GM18870 (cell line): ENCODE results near the gene IQSEC1.
A peak's percentile ranks its signal among the peaks of the same experiment; 100 is the strongest.

Source experiments
- ATAC-seq: cut with Tn5 transposase; IDR thresholded peaks from one replicate; pipeline ENCODE4 v1.9.1; 2021; ENCODE audit warnings: moderate library complexity; ENCODE audit not compliant: unreplicated experiment

Gene IQSEC1

GRCh38 chr3:12987602-12988001 is 85.6 kb downstream of the IQSEC1 start:
- no peak for ATAC-seq

- ATAC-seq: no peak
These were observed 86.2 kb downstream of the IQSEC1 start for GRCh38 chr3:12986986-12987385.

- no peak for ATAC-seq
These were observed 86.7 kb downstream of the IQSEC1 start for GRCh38 chr3:12986521-12986920.

- no peak for ATAC-seq
These were observed 87.2 kb downstream of the IQSEC1 start for GRCh38 chr3:12986031-12986430.

GRCh38 chr3:12985148-12985547 is 88.1 kb downstream of the IQSEC1 start:
- no peak for ATAC-seq

- no peak for ATAC-seq
These were observed 89.0 kb downstream of the IQSEC1 start for GRCh38 chr3:12984023-12984823.

GRCh38 chr3:12983319-12983718 is 89.9 kb downstream of the IQSEC1 start:
- no peak for ATAC-seq

- ATAC-seq: peak; percentile 45
These were observed 90.6 kb downstream of the IQSEC1 start for GRCh38 chr3:12982619-12983101.

GRCh38 chr3:12981306-12982275 is 91.6 kb downstream of the IQSEC1 start:
- no peak for ATAC-seq

GRCh38 chr3:12980596-12981290 is 92.5 kb downstream of the IQSEC1 start:
- ATAC-seq: no peak

- no peak for ATAC-seq
These were observed 93.2 kb downstream of the IQSEC1 start for GRCh38 chr3:12979947-12980487.

- ATAC-seq: no peak
These were observed 93.9 kb downstream of the IQSEC1 start for GRCh38 chr3:12979151-12979946.

GRCh38 chr3:12978682-12979081 is 94.5 kb downstream of the IQSEC1 start:
- ATAC-seq: no peak

GRCh38 chr3:12977117-12977808 is 96.0 kb downstream of the IQSEC1 start:
- no peak for ATAC-seq

- no peak for ATAC-seq
These were observed 97.3 kb downstream of the IQSEC1 start for GRCh38 chr3:12975748-12976522.

- no peak for ATAC-seq
These were observed 98.4 kb downstream of the IQSEC1 start for GRCh38 chr3:12974819-12975218.

- ATAC-seq: no peak
These were observed 98.9 kb downstream of the IQSEC1 start for GRCh38 chr3:12974334-12974733.

GRCh38 chr3:12973827-12974226 is 99.4 kb downstream of the IQSEC1 start:
- no peak for ATAC-seq
